HG03108 (cell line): ENCODE data around the gene DIS3L2.
"Not testable (repeated sequence)": the region's sequence is repeated elsewhere in the genome, so short reads cannot be mapped to it uniquely, and the experiment has no call there.

ENCODE experiments used
- ATAC-seq: cut with Tn5 transposase; IDR thresholded peaks from one replicate; pipeline ENCODE4 v1.9.1; 2021; ENCODE audit warnings: moderate library complexity; ENCODE audit not compliant: unreplicated experiment

The DIS3L2 gene

GRCh38 chr2:232006253-232006652, 44.7 kb downstream of the DIS3L2 start:
- no peak for ATAC-seq

GRCh38 chr2:232008907-232009638, 47.6 kb downstream of the DIS3L2 start:
- ATAC-seq = no peak

- ATAC-seq = no peak
Observed at GRCh38 chr2:232009639-232010274, 48.2 kb downstream of the DIS3L2 start.

- no peak for ATAC-seq
Observed at GRCh38 chr2:232013701-232014353, 52.3 kb downstream of the DIS3L2 start.

GRCh38 chr2:232014681-232015080, 53.2 kb downstream of the DIS3L2 start:
- ATAC-seq = no peak

- ATAC-seq = no peak
Observed at GRCh38 chr2:232018181-232018580, 56.7 kb downstream of the DIS3L2 start.

- no peak for ATAC-seq
Observed at GRCh38 chr2:232022718-232023117, 61.2 kb downstream of the DIS3L2 start.

- ATAC-seq = no peak
Observed at GRCh38 chr2:232023426-232023825, 61.9 kb downstream of the DIS3L2 start.

- no peak for ATAC-seq
Observed at GRCh38 chr2:232024457-232024856, 62.9 kb downstream of the DIS3L2 start.

- peak; percentile 93 for ATAC-seq
Observed at GRCh38 chr2:232026910-232027309, 65.4 kb downstream of the DIS3L2 start.

GRCh38 chr2:232027530-232027929, 66.0 kb downstream of the DIS3L2 start:
- ATAC-seq = no peak

- ATAC-seq = no peak
Observed at GRCh38 chr2:232028071-232028470, 66.6 kb downstream of the DIS3L2 start.

- no peak for ATAC-seq
Observed at GRCh38 chr2:232028631-232029030, 67.1 kb downstream of the DIS3L2 start.

- no peak for ATAC-seq
Observed at GRCh38 chr2:232029346-232029745, 67.8 kb downstream of the DIS3L2 start.

- ATAC-seq = no peak
Observed at GRCh38 chr2:232030229-232030628, 68.7 kb downstream of the DIS3L2 start.

GRCh38 chr2:232035292-232035691, 73.8 kb downstream of the DIS3L2 start:
- not testable (repeated sequence) for ATAC-seq

- ATAC-seq = not testable (repeated sequence)
Observed at GRCh38 chr2:232036876-232037275, 75.4 kb downstream of the DIS3L2 start.

- no peak for ATAC-seq
Observed at GRCh38 chr2:232038251-232038880, 76.9 kb downstream of the DIS3L2 start.

- no peak for ATAC-seq
Observed at GRCh38 chr2:232038881-232039485, 77.5 kb downstream of the DIS3L2 start.

GRCh38 chr2:232042911-232043574, 81.5 kb downstream of the DIS3L2 start:
- no peak for ATAC-seq

GRCh38 chr2:232043966-232044365, 82.5 kb downstream of the DIS3L2 start:
- ATAC-seq = no peak
